GM12801 (cell line): ENCODE measurements around the gene DENND4B.

Experiments used
- CTCF ChIP-seq: IDR thresholded peaks from one replicate; pipeline ENCODE4 v1.5.1; 2011; ENCODE audit warnings: control low read depth; ENCODE audit not compliant: insufficient read length; ENCODE audit errors: extremely low read depth

DENND4B gene

DNA sequence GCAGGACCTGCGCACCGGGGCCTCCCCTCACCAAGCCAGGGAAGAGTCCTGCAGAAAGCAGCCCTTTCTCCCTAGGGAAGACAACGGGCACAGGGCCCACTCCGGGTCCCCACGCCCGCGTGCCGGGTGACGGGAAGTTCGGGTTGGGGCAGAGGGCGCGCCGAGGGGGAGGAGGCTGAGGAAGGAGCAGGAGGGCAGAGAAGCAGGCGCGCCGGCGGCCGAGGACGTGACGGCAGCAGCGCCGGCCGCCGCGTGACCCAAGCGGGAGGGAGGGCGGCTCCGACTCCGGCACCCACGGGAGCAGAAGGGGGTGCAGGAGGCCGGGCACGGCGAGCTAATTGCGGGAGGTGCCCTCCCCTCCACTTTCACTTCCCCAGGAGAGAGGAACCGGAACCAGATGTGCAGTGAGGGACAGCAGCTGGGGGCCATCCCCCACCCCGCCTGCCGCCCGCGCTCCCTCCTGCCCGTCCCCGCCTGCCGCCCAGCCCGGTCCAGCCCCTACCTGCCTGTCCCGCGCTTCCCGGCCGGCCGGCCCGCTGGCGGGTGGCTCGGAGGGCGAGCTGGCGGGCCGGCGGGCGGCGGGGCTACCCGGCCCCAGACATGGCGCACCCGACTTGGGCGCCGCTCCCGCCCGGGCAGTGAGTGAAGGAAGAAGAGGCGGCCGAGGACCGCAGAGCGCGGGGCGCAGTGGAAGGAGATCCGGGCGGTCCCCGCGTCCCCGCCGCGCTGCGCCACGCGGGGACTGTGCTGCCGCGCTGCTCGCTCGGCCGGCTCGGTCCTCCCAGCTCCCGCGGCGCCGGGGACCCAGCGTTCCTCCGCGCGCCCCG is 510 bp downstream of the DENND4B start:
- TF ChIP-seq CTCF = no peak

GRCh38 chr1:153945131-153945794 is 1.3 kb downstream of the DENND4B start:
- no peak for TF ChIP-seq CTCF

GRCh38 chr1:153944827-153945117 is 1.7 kb downstream of the DENND4B start:
- no peak for TF ChIP-seq CTCF

DNA sequence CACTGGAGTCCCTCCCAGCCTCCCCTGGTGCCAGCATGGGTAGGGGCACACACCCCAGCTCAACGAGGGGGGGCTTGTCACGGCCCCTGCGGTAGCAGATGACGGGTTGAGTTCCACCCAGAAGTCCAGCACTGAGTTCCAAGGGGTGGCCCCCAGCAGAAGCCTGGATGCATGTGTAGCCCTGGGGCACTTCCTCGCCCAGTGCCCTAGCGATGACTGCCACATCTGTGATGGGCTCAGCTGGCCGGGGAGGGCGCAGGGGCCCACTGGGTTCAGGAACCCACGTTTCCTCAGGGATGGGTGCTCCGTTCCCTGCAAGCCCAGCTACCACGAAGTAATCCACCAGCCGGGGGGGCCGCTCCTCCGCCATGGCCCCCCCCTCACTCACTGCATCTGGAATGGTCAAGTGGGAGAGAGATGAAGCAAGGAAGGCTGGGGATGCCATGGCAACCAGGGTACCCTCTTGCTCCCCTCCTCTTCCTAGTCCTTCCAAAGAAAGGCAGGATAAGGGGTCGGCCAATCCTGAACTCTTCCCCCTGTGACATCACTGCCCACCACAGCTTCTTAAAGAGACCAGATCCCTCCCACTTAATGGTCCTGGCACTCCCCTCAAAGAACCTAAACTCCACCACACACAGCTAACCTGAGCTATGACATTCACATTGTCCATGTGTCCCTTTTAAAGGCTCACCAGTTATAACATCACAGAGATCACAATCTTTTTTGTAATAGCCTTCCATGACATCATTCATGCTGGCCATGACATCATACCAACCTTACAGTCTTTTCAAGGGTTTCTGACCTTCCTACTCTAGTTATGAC is 2.3 kb downstream of the DENND4B start:
- TF ChIP-seq CTCF = no peak

DNA sequence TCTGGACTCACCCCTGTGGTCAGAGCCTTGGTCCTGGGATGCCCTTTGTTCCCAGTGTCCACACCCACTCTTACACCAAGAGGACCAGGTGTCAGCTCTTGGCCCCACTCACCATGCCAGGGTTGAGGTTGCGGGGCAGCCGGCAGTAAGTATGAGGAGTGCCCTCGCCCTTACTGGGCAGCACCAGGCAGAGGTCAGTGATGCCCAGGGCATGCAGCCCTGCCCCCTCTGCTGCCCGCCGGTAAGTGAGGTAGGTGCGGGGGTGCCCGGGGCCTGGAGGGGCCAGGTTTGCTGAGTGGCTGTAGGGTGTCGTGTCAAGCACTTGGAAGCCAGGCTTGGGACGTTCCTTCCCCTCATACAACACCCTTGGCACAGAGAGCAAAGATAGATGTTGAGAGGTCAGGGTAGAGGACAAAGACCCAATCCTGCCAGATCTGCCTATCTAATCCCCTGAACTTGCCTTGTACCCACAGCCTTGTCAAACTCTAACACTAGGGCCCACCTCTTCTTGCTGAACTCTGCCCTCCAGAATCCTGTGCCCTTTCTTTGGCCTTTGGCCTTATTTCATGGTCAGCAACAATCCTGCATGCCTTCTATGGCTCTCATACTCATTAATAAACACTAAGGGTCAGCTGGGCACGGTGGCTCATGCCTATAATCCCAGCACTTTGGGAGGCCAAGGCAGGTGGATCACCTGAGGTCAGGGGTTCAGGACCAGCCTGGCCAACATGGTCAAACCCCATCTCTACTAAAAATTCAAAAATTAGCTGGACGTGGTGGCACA is 3.6 kb downstream of the DENND4B start:
- TF ChIP-seq CTCF = no peak

DNA sequence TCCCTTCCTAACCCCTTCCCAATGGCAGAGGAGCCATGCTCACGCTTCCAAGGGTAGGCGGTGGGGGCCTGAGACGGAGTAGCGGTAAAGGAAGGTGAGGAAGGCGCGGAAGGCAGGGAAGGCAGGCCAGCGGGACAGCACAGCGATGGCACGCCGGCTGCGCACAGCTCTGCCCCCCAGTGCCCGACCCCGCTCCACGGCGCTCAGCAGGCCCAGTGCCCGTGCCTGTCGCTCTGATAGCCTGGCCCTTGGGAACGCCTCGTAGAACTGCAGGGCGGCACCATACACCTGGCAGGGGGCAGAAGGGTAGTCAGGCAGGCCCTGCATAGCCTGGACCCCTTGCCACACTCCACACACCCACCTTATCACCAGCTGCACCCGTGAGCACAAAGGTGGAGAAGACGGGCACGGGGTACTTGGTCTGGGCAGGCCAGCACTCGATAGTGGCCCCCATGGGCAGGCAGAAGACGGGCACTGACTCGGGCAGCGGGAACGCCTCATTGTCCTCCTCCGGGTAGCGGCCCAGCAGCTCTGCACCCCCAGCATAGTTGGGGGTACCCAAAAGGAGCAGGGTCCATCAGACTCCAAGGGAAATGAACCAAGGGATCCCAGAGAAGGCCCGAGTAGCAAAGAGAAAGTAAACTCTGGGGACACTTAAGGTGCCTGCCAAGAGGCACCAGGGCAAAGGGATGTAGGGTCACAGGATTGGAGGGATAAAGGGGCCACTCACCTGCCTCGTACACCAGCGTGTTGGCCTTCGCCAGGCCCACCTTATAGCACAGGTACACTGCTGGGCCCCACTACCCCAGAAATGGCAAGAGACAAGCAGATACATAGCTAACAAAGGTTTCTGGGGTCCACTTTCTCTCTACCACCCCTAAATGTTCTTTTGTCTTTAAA is 4.4 kb downstream of the DENND4B start:
- no peak for TF ChIP-seq CTCF
